ENCODE data around the gene ADGRG1. TPM values are rescaled to one million over a fixed set of nuclear protein-coding genes. Genes with fewer than 3 reads are reported as not detected.

The ADGRG1 gene
- total RNA-seq (under 1 TPM; 0.47 to 0.77 TPM), polyA plus RNA-seq (10 to 100 TPM in 1 of 3 donors, 1 to 10 TPM in 2; 1.3 to 56.5 (median 1.5) TPM), total RNA-seq (0 to 0.98 (median 0.42) reads per million in 6 experiments)

DNA sequence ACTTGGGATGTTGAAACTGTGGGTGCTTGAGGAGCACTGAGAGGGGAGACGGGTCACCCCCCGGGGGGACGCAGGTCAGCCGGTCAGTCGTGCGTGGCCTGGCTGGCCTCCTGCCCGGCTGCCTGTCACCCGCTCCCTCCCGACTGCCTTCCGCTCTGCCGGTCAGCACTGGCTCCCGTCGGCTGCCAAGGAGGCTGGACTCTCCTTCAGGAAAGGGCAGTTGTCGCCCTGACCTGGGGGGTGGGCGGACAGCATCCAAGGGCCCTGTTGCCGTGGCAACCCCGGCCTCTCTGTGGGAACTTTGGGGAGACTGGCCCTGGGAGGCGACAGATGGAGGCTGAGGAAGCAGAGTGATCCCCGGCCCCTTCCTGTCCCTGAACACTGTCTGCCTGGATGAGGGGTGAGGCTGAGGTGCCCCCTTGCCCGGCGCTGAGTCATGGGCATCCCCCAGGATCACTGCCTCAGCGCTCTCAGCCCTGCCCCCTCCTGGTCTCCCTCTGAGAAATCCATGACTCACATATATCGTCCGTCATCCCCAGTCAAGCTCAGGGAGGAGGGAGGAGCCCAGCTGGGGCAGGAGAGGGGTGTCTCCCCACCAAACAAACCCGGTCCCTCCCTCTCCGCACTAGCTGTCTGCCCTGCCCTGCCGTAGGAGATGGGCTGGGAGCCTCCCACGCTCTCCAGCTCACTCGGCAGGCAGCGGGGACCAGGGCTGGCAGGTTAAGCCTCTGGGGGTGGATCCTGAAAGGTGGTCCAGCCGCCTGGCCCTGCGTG is at the start of gene ADGRG1:
Gene ADGRG1 (plus strand): TSS at position 623 of the 774 bp plus-strand sequence. CDS start 21,658 bp downstream, outside the sequence.
- Mint-ChIP-seq H3K27ac (peak within 1 kb of the TSS in 5 of 10 donors; percentile 6 to 82 (median 30)), H3K27me3 (peaks cover 7 to 32% (median 19%) of the 10 kb centered on the region in 5 donors), H3K4me3 (peak within 1 kb of the TSS in 6 of 10 donors; percentile 18 to 68 (median 44)), H3K4me1 (peaks cover 11 to 31% (median 19%) of the 10 kb centered on the region in 4 donors), H3K36me3 (no peaks in the 10 kb centered on the region), H3K9me3 (no peaks in the 10 kb centered on the region)
- DNase-seq (peak in 1 of 10 donors; percentile 7), ATAC-seq (peak in 1 of 2 donors; percentile 42)
- POLR2A ChIA-PET, result no interaction called here

DNA sequence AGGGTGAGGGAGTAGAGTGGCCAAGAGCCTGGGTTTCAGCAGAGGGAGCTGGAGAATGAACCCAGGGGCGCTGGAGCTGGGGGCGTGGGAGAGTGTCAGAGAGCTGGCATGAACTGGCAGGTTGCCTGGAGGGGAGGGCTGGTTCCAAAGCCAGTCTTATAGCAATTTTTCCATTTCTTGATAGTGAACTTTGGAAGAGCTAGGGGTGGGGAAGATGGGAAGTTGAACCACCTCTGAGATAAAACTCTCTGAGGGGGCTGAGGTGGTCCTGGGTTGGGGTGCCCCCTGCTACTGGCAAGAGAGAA is 49.1 kb upstream of the ADGRG1 start:
- Mint-ChIP-seq H3K9me3 (no peaks in the 10 kb centered on the region), H3K36me3 (no peaks in the 10 kb centered on the region), H3K4me3 (peak overlapping the region in 2 of 10 donors; percentile 44 to 56), H3K4me1 (peaks cover 33 to 61% (median 40%) of the 10 kb centered on the region in 4 donors), H3K27me3 (no peaks in the 10 kb centered on the region), H3K27ac (peak overlapping the region in 8 of 10 donors; percentile 80 to 91 (median 86))
- POLR2A ChIA-PET, result interaction anchor here (1.5 kb wide), 1 partner anchor 22 kb away, joined by 5 read pairs; no protein-coding TSS in a partner anchor
- ATAC-seq (no peak), DNase-seq (no peak)

DNA sequence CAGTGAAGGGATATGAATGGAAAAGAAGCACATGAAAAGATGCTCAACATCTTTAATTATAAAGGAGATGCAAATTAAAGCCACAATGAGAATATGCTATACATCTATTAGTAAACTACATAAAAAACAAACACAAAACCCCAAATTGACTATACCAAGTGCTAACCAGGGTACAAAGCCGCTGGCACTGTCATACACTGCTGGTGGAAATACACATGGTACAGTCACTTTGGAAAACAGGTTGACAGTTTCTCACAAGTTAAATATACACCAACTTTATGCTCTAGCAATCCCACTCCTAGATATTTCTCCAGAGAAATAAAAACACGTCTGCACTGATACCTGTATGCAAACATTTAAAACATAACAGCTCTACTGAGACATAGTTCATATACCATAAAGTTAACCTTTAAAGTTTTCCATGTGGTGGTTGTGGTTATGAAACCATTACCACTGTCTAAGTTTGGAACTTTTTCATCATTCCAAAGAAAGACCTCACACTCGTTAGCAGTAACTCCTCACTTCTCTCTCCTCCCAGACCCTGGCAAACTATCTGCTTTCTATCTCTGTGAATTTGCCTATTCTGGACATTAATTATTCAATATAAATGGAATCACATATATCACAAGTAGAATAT is 43.3 kb upstream of the ADGRG1 start:
- POLR2A ChIA-PET, result interaction anchor here (0.6 to 0.7 kb wide), 3 partner anchors 62 to 1041 kb away, joined by 3 to 4 read pairs (median 4); no protein-coding TSS in a partner anchor
- Mint-ChIP-seq H3K4me3 (no peak overlapping the region), H3K4me1 (peaks cover 5 to 46% (median 13%) of the 10 kb centered on the region in 4 donors), H3K36me3 (no peaks in the 10 kb centered on the region), H3K27me3 (no peaks in the 10 kb centered on the region), H3K9me3 (no peaks in the 10 kb centered on the region), H3K27ac (peak overlapping the region in 1 of 10 donors; percentile 43)
- ATAC-seq (no peak), DNase-seq (no peak)

DNA sequence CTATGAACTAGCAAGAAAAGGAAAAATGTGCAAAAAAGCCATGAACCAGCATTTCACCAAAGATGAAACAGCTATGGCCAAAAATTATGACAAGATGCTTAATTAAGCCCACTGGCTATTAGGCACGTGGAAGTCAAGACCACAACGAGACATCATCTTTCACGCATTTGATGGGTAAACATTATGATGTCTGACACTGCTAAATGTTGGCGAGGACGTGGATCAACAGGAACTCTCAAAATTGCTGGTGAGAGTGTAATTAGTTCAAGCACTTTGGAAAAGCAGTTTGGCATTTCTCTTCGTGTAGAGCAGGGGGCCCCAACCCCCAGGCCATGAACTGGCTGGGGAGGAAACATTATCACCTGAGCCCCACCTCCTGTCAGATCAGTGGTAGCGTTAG is 39.6 kb upstream of the ADGRG1 start:
- H3K4me3 Mint-ChIP-seq, result peak overlapping the region in 1 of 10 donors; percentile 52
- H3K36me3 Mint-ChIP-seq, result no peaks in the 10 kb centered on the region
- ATAC-seq (no peak), DNase-seq (no peak)
- H3K4me1 Mint-ChIP-seq, result peaks cover 22 to 65% (median 46%) of the 10 kb centered on the region in 4 donors
- no peaks in the 10 kb centered on the region for H3K27me3 Mint-ChIP-seq
- H3K9me3 Mint-ChIP-seq, result no peaks in the 10 kb centered on the region
- peak overlapping the region in 4 of 10 donors; percentile 15 to 90 (median 45) for H3K27ac Mint-ChIP-seq
- POLR2A ChIA-PET, result no interaction called here

DNA sequence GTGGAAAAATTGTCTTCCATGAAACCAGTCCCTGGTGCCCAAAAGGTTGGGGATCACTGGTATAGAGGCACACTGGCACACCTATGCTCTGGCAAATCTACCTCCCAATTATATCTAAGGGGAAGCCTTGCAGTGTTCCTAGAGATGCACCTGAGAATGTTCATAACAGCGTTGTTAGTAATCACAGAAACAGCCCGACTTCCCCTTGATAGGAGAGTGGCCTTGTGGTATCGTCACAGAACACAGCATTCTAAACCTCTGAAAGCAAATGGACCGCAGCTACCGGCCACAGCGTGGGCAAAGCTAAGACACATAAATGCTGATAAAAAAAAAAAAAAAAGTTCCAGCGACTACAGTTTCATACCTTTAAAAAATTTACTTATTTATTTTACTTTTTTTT is 39.1 kb upstream of the ADGRG1 start:
- no peaks in the 10 kb centered on the region for H3K36me3 Mint-ChIP-seq
- POLR2A ChIA-PET, result no interaction called here
- H3K4me1 Mint-ChIP-seq, result peaks cover 22 to 64% (median 48%) of the 10 kb centered on the region in 4 donors
- no peaks in the 10 kb centered on the region for H3K9me3 Mint-ChIP-seq
- peak overlapping the region in 3 of 10 donors; percentile 27 to 90 (median 49) for H3K27ac Mint-ChIP-seq
- DNase-seq (no peak), ATAC-seq (no peak)
- H3K27me3 Mint-ChIP-seq, result no peaks in the 10 kb centered on the region
- peak overlapping the region in 1 of 10 donors; percentile 52 for H3K4me3 Mint-ChIP-seq

DNA sequence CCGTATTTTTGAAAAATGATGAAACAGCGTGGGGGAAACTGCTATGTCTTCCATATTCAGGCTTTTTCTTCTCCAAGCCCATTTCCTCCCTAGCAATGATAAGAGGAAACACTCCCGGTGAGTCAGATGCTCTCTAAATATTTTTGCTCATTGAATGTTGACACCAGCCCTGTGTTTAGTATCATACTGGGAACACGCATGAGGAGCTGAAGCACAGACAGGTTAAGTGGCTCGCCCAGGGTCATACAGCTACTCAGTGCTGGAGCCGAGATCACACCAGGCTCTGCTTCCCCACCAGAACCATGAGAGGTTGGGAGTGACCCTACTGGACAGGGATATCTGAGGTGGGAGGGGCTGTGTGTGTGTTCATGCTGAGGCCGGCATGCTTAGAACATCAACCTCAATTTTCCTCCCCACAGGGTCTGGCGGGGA is 37.8 kb upstream of the ADGRG1 start:
- Mint-ChIP-seq H3K9me3 (peaks cover 1 to 5% (median 3%) of the 10 kb centered on the region in 9 donors), H3K4me3 (peak overlapping the region in 1 of 10 donors; percentile 23), H3K27ac (peak overlapping the region in 8 of 10 donors; percentile 5 to 89 (median 52)), H3K4me1 (peaks cover 22 to 61% (median 45%) of the 10 kb centered on the region in 4 donors), H3K27me3 (no peaks in the 10 kb centered on the region), H3K36me3 (peaks cover 0 to 4% (median 3%) of the 10 kb centered on the region in 3 donors)
- DNase-seq (no peak), ATAC-seq (no peak)
- POLR2A ChIA-PET, result no interaction called here

DNA sequence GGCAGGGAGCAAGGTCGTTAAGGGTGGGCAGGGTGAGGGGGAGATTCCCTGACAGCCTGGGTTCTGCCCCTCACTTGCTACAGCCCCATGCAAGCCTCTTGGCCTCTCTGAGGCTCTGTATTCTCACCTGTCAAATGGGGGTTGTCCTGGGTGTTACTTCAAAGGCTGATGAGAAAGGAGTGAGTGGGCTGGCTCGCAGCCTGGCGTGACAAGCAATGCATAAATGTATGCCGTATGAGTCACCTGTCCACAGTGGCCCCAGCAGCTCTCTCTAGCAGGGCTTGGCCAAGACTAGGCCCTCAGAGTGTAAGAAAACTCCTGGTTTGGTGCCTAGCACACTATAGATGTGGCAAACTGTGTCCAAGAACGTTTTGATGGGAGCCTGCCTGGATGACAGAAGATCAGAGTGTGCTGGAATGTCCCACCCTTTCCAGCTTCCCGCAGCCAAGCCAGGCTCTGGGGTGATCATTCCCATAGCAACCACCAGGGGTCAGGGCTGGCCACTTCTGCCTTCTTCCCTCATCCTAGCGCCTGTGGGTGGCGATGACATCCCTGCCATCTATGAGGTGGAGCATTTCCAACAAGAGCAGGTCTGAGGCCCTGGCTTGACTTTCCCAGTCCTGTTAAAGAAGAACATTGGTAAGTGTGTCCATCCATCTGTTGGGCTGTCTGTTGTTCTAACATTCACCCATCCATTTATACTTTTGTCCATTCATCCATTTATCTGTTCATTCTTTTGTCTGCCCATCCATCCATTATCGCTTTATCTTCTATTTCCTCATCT is 37.2 kb upstream of the ADGRG1 start:
- Mint-ChIP-seq H3K36me3 (peaks cover 0 to 5% (median 3%) of the 10 kb centered on the region in 3 donors), H3K27ac (peak overlapping the region; percentile 73 to 94 (median 88)), H3K9me3 (peaks cover 3 to 9% (median 5%) of the 10 kb centered on the region in 9 donors), H3K27me3 (no peaks in the 10 kb centered on the region), H3K4me1 (peaks cover 22 to 62% (median 45%) of the 10 kb centered on the region in 4 donors), H3K4me3 (peak overlapping the region in 9 of 10 donors; percentile 50 to 80 (median 66))
- peak; percentile 31 to 55 for ATAC-seq
- POLR2A ChIA-PET, result interaction anchor here (1.2 kb wide), 1 partner anchor 15 kb away, joined by 3 read pairs; no protein-coding TSS in a partner anchor
- peak in 9 of 10 donors; percentile 36 to 62 (median 51) for DNase-seq

DNA sequence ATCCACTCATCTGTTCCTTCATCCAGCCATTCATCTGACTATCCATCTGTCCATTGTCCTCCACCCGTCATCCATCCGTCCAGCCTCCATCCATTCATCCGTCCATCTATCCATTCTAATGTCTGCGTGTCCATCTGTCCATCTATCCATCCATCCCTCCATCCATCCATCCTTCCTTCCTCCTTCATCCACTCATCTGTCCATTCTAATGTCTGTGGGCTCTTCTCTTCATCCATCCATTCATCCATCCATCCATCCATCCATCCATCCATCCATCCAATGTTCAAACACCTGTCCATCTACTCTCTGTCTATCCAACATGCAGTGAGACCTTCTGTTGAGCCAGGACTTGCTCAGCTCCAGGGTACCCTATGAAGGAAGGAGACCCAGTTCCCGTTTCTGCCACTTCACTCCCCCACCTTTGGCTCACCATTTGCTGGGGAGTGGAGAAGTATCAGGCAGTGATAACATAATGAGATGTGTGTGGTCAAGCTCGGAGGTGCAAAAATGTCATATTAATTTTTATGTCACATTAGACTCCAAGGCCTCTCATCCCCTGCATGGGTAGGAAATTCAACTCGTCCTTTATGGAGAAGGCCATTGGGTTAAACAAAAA is 36.5 kb upstream of the ADGRG1 start:
- H3K27ac Mint-ChIP-seq, result peak overlapping the region; percentile 77 to 94 (median 88)
- peaks cover 0 to 7% (median 3%) of the 10 kb centered on the region in 3 donors for H3K36me3 Mint-ChIP-seq
- POLR2A ChIA-PET, result interaction anchor here (1.2 to 1.8 kb wide), 2 partner anchors 10 to 16 kb away, joined by 3 to 12 read pairs; no protein-coding TSS in a partner anchor
- H3K4me3 Mint-ChIP-seq, result peak overlapping the region; percentile 53 to 85 (median 66)
- peaks cover 3 to 14% (median 8%) of the 10 kb centered on the region in 9 donors for H3K9me3 Mint-ChIP-seq
- DNase-seq (no peak), ATAC-seq (no peak)
- H3K27me3 Mint-ChIP-seq, result no peaks in the 10 kb centered on the region
- H3K4me1 Mint-ChIP-seq, result peaks cover 22 to 62% (median 45%) of the 10 kb centered on the region in 4 donors

DNA sequence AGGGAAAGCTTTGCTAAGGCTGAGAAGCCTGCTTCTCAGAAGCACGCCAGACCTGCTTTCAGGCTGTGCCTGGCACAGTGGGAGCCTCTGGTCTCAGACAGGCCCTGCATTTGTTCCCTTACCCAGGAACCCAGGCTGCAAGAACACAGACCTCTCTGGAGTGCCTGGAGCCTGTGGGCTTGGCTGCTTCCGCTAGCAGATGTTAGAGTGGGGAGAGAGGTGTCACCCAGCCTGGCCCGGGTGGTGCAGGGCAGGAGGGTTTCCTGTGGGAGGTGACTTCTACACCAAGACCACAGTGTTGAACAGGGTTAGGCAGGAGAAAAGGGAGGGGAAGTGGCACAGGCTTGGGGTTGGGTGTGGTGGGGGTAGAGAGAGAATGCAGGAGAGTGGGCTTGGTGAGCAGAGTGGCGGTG is 35.8 kb upstream of the ADGRG1 start:
- Mint-ChIP-seq H3K27ac (peak overlapping the region; percentile 77 to 94 (median 88)), H3K4me3 (peak overlapping the region; percentile 53 to 85 (median 66)), H3K9me3 (peaks cover 7 to 20% (median 9%) of the 10 kb centered on the region in 9 donors), H3K4me1 (peaks cover 21 to 60% (median 45%) of the 10 kb centered on the region in 4 donors), H3K27me3 (no peaks in the 10 kb centered on the region), H3K36me3 (peaks cover 0 to 13% (median 5%) of the 10 kb centered on the region in 3 donors)
- POLR2A ChIA-PET, result interaction anchor here (1.1 to 1.8 kb wide), 4 partner anchors 10 to 143 kb away, joined by 3 to 12 read pairs (median 6); partner anchors contain the start of gene KATNB1
- ATAC-seq (peak; percentile 96 to 99), DNase-seq (peak; percentile 31 to 85 (median 74))

DNA sequence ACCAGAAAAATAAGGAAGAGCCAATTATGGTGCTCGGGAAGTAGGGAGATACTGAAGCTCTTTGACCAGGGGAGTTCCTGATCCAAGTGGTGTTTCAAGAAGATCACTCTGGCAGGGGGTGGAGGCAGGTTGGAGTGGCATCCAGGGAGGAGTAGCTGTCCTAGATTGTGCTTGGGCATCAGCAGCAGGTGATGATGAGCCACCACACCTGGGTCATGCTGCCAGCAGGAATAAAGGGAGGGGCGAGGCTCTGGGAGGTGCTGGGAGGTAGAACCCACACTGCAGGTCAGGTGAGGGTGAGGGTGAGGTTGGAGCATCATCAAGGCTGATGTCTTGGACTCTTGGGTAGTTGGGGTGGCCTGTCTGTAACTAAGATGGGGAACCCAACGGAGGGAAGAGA is 35.4 kb upstream of the ADGRG1 start:
- Mint-ChIP-seq H3K27ac (peak overlapping the region; percentile 77 to 94 (median 88)), H3K27me3 (no peaks in the 10 kb centered on the region), H3K4me3 (peak overlapping the region; percentile 53 to 85 (median 66)), H3K9me3 (peaks cover 7 to 25% (median 9%) of the 10 kb centered on the region in 9 donors), H3K4me1 (peaks cover 21 to 58% (median 45%) of the 10 kb centered on the region in 4 donors), H3K36me3 (peaks cover 0 to 17% (median 5%) of the 10 kb centered on the region in 3 donors)
- POLR2A ChIA-PET, result interaction anchor here (1.1 to 1.8 kb wide), 3 partner anchors 9 to 143 kb away, joined by 4 to 12 read pairs (median 8); partner anchors contain the start of gene KATNB1
- DNase-seq (no peak), ATAC-seq (peak; percentile 4 to 7)

DNA sequence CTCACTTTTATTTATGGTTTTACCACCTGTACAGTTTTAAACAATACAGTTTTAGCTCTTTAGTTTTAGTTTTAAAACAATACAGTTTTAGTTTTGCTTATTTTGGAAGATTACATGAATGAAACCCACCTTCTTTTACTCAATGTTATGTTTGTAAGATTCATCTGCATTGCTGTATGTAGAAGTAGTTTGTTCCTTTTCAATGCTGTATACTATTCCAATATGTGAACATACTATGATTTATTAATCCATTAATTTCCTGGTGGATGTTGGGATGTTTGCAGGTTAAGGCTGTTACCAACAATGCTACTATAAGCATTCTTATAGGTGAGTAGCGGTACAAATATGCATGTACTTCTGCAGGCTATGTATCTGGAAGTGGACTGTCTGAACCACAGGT is 34.4 kb upstream of the ADGRG1 start:
- Mint-ChIP-seq H3K36me3 (peaks cover 0 to 23% (median 5%) of the 10 kb centered on the region in 3 donors), H3K4me1 (peaks cover 21 to 53% (median 43%) of the 10 kb centered on the region in 4 donors), H3K27ac (peak overlapping the region in 5 of 10 donors; percentile 15 to 89 (median 57))

More for the DNA sequence above, 34.4 kb upstream of the ADGRG1 start:
- Mint-ChIP-seq H3K27me3 (no peaks in the 10 kb centered on the region), H3K9me3 (peaks cover 7 to 31% (median 11%) of the 10 kb centered on the region in 9 donors), H3K4me3 (no peak overlapping the region)
- no peak for DNase-seq
- no peak for ATAC-seq
- POLR2A ChIA-PET, result interaction anchor here (0.6 to 1.2 kb wide), 4 partner anchors 16 to 142 kb away, joined by 3 to 8 read pairs (median 4); partner anchors contain the start of gene KATNB1

All from naive thymus-derived CD8-positive, alpha-beta T cell (primary cell).